HEK293T (cell line): Measurements from ENCODE around the gene BIRC6.

Experiments
- BHLHE40 ChIP-seq: fragments of 450-650 bp; IDR thresholded peaks from 2 replicates; pipeline ENCODE4 v1.6.1; 2016; ENCODE audit warnings: mild to moderate bottlenecking, moderate library complexity, borderline replicate concordance
- ELF4 ChIP-seq: fragments of 450-650 bp; IDR thresholded peaks from 2 replicates; pipeline ENCODE4 v1.6.1; 2017; ENCODE audit warnings: antibody characterized with exemption
- FOXA1 ChIP-seq: fragments of 450-650 bp; IDR thresholded peaks from 2 replicates; pipeline ENCODE4 v1.6.1; 2016; ENCODE audit warnings: mild to moderate bottlenecking
- FOXK2 ChIP-seq: fragments of 450-650 bp; IDR thresholded peaks from 2 replicates; pipeline ENCODE4 v1.6.1; 2016; ENCODE audit warnings: mild to moderate bottlenecking
- FOXM1 ChIP-seq: fragments of 450-650 bp; IDR thresholded peaks from 2 replicates; pipeline ENCODE4 v1.6.1; 2017; ENCODE audit warnings: mild to moderate bottlenecking, borderline replicate concordance
- HDGF ChIP-seq: fragments of 450-650 bp; IDR thresholded peaks from 2 replicates; pipeline ENCODE4 v1.6.1; 2017; ENCODE audit warnings: antibody characterized with exemption, borderline replicate concordance
- L3MBTL2 ChIP-seq: fragments of 450-650 bp; conservative IDR thresholded peaks from 2 replicates; pipeline ENCODE4 v1.6.1; 2016; ENCODE audit warnings: mild to moderate bottlenecking
- NFRKB ChIP-seq: fragments of 450-650 bp; IDR thresholded peaks from 2 replicates; pipeline ENCODE4 v1.6.1; 2016; ENCODE audit warnings: mild to moderate bottlenecking, moderate library complexity
- PKNOX1 ChIP-seq: fragments of 450-650 bp; IDR thresholded peaks from 2 replicates; pipeline ENCODE4 v1.6.1; 2016
- SP1 ChIP-seq: fragments of 450-650 bp; IDR thresholded peaks from 2 replicates; pipeline ENCODE4 v1.6.1; 2017
- SUZ12 ChIP-seq: fragments of 450-650 bp; IDR thresholded peaks from 2 replicates; pipeline ENCODE4 v1.6.1; 2016; ENCODE audit warnings: mild to moderate bottlenecking
- TARDBP ChIP-seq: fragments of 450-650 bp; IDR thresholded peaks from 2 replicates; pipeline ENCODE4 v1.6.1; 2016

DNA sequence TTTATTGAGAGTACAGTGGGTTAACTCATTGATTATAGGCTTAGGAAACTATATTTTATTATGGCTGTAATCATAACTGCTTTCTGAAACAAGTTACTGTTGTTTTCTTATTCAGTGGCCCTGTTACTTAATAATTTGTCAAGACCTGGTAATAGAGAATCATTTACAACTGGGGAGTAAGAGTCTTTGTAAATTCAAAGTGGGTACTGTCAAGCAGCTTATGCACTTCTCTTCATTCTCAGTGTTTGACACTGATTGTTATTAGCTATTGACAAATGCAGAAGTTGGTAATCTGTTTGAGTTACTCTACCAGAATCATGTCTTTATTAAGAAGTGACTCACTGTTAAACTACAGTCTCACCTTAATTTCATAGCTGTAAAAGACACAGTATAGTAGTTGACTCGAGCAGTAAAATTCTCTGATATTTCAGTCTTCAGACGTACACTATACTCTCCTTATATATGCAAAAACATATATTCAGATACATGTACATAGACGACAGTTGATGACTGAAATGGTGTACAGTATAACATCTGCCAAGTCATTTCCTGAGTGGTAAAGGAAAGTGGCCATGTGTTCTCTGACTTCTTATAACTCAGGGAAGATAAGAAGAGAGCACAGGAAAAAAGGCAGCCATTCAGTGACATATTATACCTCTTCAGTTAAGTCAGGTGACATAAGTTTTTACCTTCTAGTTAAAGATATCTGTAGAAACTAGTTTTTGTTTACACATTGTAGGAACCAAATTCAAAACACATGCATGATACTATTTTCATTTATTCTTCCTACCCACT, 235.0 kb downstream of the BIRC6 start:
- TF ChIP-seq FOXA1: no peak
- TF ChIP-seq FOXM1: no peak
- TF ChIP-seq TARDBP: no peak
- no peak for TF ChIP-seq SP1
- TF ChIP-seq PKNOX1: no peak
- TF ChIP-seq SUZ12: no peak
- TF ChIP-seq ELF4: no peak
- no peak for TF ChIP-seq BHLHE40
- no peak for TF ChIP-seq FOXK2
- TF ChIP-seq HDGF: no peak
- TF ChIP-seq NFRKB: no peak
- no peak for TF ChIP-seq L3MBTL2
